Subcutaneous abdominal adipose tissue (tissue), 5 donors: ENCODE measurements around the gene SLX4IP.
"Not testable (repeated sequence)": the region's sequence is repeated elsewhere in the genome, so short reads cannot be mapped to it uniquely, and the experiment has no call there.

ENCODE experiments used
- H3K27ac ChIP-seq: one replicate; pipeline ENCODE4 v1.7.0; 2013; ENCODE audit warnings: low read depth, mild to moderate bottlenecking, inconsistent platforms, low read length, moderate library complexity
- H3K27me3 ChIP-seq, 5 donors: one replicate each; pipeline ENCODE4 v1.7.0; 2013; ENCODE audit warnings: low read length in 5 of 5, inconsistent platforms in 1 of 5; ENCODE audit not compliant: control insufficient read depth in 5 of 5, insufficient read depth in 4 of 5
- H3K36me3 ChIP-seq, 5 donors: one replicate each; pipeline ENCODE4 v1.7.0; 2013; ENCODE audit warnings: low read length in 5 of 5; ENCODE audit not compliant: control insufficient read depth in 5 of 5, insufficient read depth in 5 of 5
- H3K4me1 ChIP-seq, 5 donors: one replicate each; pipeline ENCODE4 v1.7.0; 2013; ENCODE audit warnings: low read length in 5 of 5, mild to moderate bottlenecking in 3 of 5, moderate library complexity in 1 of 5; ENCODE audit not compliant: control insufficient read depth in 5 of 5, insufficient read depth in 5 of 5
- H3K4me3 ChIP-seq, 5 donors: one replicate each; pipeline ENCODE4 v1.7.0; 2013; ENCODE audit warnings: low read length in 5 of 5, low read depth in 1 of 5
- H3K9ac ChIP-seq, 5 donors: one replicate each; pipeline ENCODE4 v1.7.0; 2013; ENCODE audit warnings: low read length in 5 of 5, mild to moderate bottlenecking in 4 of 5, moderate library complexity in 3 of 5
- H3K9me3 ChIP-seq, 5 donors: one replicate each; pipeline ENCODE4 v1.7.0; 2013; ENCODE audit warnings: low read length in 5 of 5; ENCODE audit not compliant: control insufficient read depth in 5 of 5
- donor health status: healthy.
- donor health status: healthy.
- donor health status: healthy.
- donor health status: healthy.
- donor health status: healthy.

SLX4IP gene

DNA sequence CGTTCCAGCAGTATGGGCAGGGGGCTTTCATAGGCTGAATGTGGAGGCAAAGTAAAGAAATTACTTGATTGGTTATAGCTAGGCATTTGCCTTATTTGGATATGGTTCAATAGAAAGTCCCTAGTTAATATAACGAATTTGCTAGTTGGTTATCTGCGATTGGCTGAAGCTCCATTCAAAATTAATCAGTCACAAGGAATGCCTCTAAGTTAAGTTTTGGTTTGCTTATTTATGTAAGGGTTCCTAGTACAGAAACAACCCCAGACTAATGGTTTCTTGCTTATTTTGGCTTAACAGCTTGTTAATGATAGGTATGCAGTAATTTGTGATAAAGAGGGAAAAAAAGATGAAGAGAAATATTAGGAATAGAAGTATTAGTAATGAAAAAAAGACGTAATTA is 151.2 kb downstream of the SLX4IP start:
- Histone ChIP-seq H3K36me3 (no peaks in the 10 kb centered on the region), H3K9ac (no peak overlapping the region), H3K27ac (no peak overlapping the region), H3K9me3 (no peaks in the 10 kb centered on the region), H3K27me3 (no peaks in the 10 kb centered on the region), H3K4me1 (peaks cover 0 to 9% (median 6%) of the 10 kb centered on the region in 5 donors), H3K4me3 (no peak overlapping the region)

GRCh38 chr20:10590446-10590845 is 155.3 kb downstream of the SLX4IP start:
- not testable (repeated sequence) for H3K27ac ChIP-seq, H3K9me3 ChIP-seq, H3K4me1 ChIP-seq, H3K4me3 ChIP-seq, H3K9ac ChIP-seq, H3K36me3 ChIP-seq, H3K27me3 ChIP-seq

- no peak overlapping the region for H3K9ac ChIP-seq
- H3K27ac ChIP-seq, result peak overlapping the region; percentile 18
- H3K27me3 ChIP-seq, result no peaks in the 10 kb centered on the region
- no peak overlapping the region for H3K4me3 ChIP-seq
- no peaks in the 10 kb centered on the region for H3K36me3 ChIP-seq
- H3K9me3 ChIP-seq, result no peaks in the 10 kb centered on the region
- peaks cover 0 to 8% (median 5%) of the 10 kb centered on the region in 5 donors for H3K4me1 ChIP-seq
Measured at GRCh38 chr20:10590950-10591671, 156.0 kb downstream of the SLX4IP start.

- H3K36me3 ChIP-seq, result no peaks in the 10 kb centered on the region
- H3K9me3 ChIP-seq, result no peaks in the 10 kb centered on the region
- H3K4me1 ChIP-seq, result peaks cover 0 to 8% (median 5%) of the 10 kb centered on the region in 5 donors
- H3K4me3 ChIP-seq, result no peak overlapping the region
- H3K27me3 ChIP-seq, result no peaks in the 10 kb centered on the region
- H3K9ac ChIP-seq, result no peak overlapping the region
- H3K27ac ChIP-seq, result peak overlapping the region; percentile 32
Measured at GRCh38 chr20:10591946-10592521, 156.9 kb downstream of the SLX4IP start.

GRCh38 chr20:10594296-10594868 is 159.3 kb downstream of the SLX4IP start:
- no peaks in the 10 kb centered on the region for H3K27me3 ChIP-seq
- H3K9me3 ChIP-seq, result no peaks in the 10 kb centered on the region
- H3K4me1 ChIP-seq, result peaks cover 0 to 8% (median 5%) of the 10 kb centered on the region in 5 donors
- no peak overlapping the region for H3K27ac ChIP-seq
- H3K4me3 ChIP-seq, result no peak overlapping the region
- H3K36me3 ChIP-seq, result no peaks in the 10 kb centered on the region
- H3K9ac ChIP-seq, result no peak overlapping the region

DNA sequence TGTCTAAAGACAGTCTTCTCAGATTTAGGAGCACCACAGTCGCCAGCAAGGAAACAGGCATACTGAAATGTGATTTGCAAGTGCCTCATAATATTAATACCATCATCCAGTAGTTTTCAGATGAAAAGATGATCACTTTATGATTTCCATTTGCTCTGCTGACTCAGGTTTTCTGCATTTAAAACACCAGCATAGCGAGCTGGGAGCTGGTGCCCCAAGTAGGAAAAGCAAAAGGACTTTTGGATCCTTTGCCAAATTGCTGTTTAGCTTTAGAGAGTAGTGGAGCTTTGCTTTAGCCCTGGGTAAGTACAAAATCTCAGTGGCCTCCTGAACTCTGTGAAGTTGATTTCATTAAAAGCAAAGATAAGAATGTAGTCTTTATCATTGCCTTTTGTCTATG is 160.2 kb downstream of the SLX4IP start:
- no peak overlapping the region for H3K4me3 ChIP-seq
- H3K27ac ChIP-seq, result no peak overlapping the region
- H3K9me3 ChIP-seq, result no peaks in the 10 kb centered on the region
- no peaks in the 10 kb centered on the region for H3K27me3 ChIP-seq
- peaks cover 0 to 8% (median 5%) of the 10 kb centered on the region in 5 donors for H3K4me1 ChIP-seq
- H3K9ac ChIP-seq, result no peak overlapping the region
- no peaks in the 10 kb centered on the region for H3K36me3 ChIP-seq

GRCh38 chr20:10595985-10596384 is 160.9 kb downstream of the SLX4IP start:
- Histone ChIP-seq H3K9me3 (no peaks in the 10 kb centered on the region), H3K36me3 (no peaks in the 10 kb centered on the region), H3K9ac (no peak overlapping the region), H3K4me3 (no peak overlapping the region), H3K27me3 (no peaks in the 10 kb centered on the region), H3K27ac (no peak overlapping the region), H3K4me1 (peaks cover 0 to 8% (median 5%) of the 10 kb centered on the region in 5 donors)

DNA sequence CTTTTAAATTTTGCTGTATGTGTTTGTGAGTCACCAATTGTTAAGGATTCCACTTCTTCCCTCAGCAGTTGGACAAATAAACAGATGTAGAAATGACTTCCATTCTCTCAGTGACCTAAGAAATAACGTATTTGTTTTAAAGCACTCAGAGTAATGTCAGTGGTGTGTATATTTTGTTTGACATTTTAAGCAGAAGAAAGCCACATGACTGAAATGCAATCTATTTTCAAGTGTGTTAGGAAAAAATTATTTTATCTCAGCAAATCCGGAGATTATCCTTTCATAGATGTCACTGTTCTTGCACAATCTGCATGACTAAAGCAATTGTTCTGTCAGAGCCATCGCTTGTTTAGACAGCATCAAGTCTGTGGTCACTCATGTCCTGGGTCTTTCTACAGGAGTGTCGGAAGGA is 161.6 kb downstream of the SLX4IP start:
- H3K4me1 ChIP-seq, result peaks cover 0 to 8% (median 0%) of the 10 kb centered on the region in 5 donors
- no peak overlapping the region for H3K9ac ChIP-seq
- H3K27ac ChIP-seq, result no peak overlapping the region

GRCh38 chr20:10597637-10598036 is 162.5 kb downstream of the SLX4IP start:
- H3K27ac ChIP-seq, result no peak overlapping the region
- H3K4me3 ChIP-seq, result no peak overlapping the region
- H3K9ac ChIP-seq, result no peak overlapping the region
- H3K9me3 ChIP-seq, result no peaks in the 10 kb centered on the region
- peaks cover 0 to 3% (median 0%) of the 10 kb centered on the region in 5 donors for H3K4me1 ChIP-seq
- H3K27me3 ChIP-seq, result no peaks in the 10 kb centered on the region
- H3K36me3 ChIP-seq, result no peaks in the 10 kb centered on the region

More for the DNA sequence above, 161.6 kb downstream of the SLX4IP start:
- no peaks in the 10 kb centered on the region for H3K36me3 ChIP-seq
- H3K9me3 ChIP-seq, result no peaks in the 10 kb centered on the region
- H3K27me3 ChIP-seq, result no peaks in the 10 kb centered on the region
- no peak overlapping the region for H3K4me3 ChIP-seq

DNA sequence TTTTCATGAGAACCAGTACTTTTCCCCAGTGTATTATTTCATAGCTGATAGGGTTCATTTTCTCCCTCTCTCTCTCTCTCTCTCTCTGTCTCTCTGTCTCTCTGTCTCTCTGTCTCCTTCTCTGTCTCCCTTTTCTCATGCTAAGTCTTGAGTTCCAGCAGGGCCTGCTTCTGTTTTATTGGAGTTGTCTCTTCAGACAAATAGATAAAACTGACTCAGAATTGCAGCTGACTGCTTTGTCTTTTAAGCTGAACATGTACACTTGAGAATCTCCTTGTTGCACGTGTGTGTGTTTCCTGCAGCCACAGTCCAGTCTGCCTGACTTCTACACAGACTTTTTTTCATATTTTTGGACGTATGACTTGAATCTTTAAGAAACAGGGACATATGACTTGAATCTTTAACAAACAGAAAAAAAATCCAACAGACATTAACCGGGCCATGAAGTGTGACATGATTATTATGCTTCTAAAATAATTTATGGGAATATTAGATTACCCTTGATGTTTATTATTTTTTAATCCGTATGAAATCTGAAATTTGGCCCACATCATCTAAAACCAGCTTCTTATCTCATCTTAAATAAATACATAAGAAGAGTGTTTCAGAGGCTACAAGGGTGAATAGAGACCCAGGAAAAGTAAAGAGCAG is 167.2 kb downstream of the SLX4IP start:
- H3K4me1 ChIP-seq, result peaks cover 4 to 9% (median 9%) of the 10 kb centered on the region in 5 donors
- no peaks in the 10 kb centered on the region for H3K9me3 ChIP-seq
- no peaks in the 10 kb centered on the region for H3K27me3 ChIP-seq
- H3K9ac ChIP-seq, result no peak overlapping the region
- H3K27ac ChIP-seq, result no peak overlapping the region
- H3K36me3 ChIP-seq, result no peaks in the 10 kb centered on the region
- H3K4me3 ChIP-seq, result no peak overlapping the region
